GM12878 (cell line): ENCODE measurements around the gene CAMKMT. TPM values are rescaled to one million over a fixed set of nuclear protein-coding genes. Genes with fewer than 3 reads are reported as not detected.

Source experiments
- ATAC-seq: fragments of 200-7000 bp; cut with Tn5 transposase; 3 replicates; pipeline ENCODE4 v1.9.1; 2020; ENCODE audit warnings: mild to moderate bottlenecking, moderate library complexity
- BruUV-seq: library from RNA; stranded (reverse); fragments of 400-500 nt; replicated peaks from 2 replicates; lab custom pipeline; 2021; lab: Mats Ljungman, UMichigan
- CTCF ChIA-PET: fragments of 300-600 bp; sonication (Branson Sonifier 250); formaldehyde crosslinking; extraction: SDS; loops from one replicate; lab custom pipeline; 2021; ENCODE audit warnings: inconsistent platforms; lab: Yijun Ruan, JAX
- POLR2A ChIA-PET: fragments of 350-600 bp; formaldehyde crosslinking; extraction: SDS; loops from one replicate; lab custom pipeline; 2021; ENCODE audit warnings: inconsistent platforms; lab: Charles Lee
- RAD21 ChIA-PET: fragments of 300-600 bp; sonication (Branson Sonifier 250); formaldehyde crosslinking; loops from one replicate; lab custom pipeline; 2023; ENCODE audit warnings: antibody characterized with exemption; ENCODE audit not compliant: unreplicated experiment; lab: Charles Lee
- SMC1A ChIA-PET: fragments of 300-600 bp; sonication (Branson Sonifier 250); formaldehyde crosslinking; loops from one replicate; lab custom pipeline; 2023; ENCODE audit not compliant: unreplicated experiment, uncharacterized antibody; lab: Charles Lee
- DNase-seq: peaks from one replicate; pipeline ENCODE4 v3.0.0-alpha.2; 2011; ENCODE audit warnings: low read depth, low spot score
- FAIRE-seq: peaks from 3 replicates; lab custom pipeline; 2011; peaks lifted over from hg19 to GRCh38; lab: Jason Lieb, UNC
- H2AFZ ChIP-seq: 2 replicates; pipeline ENCODE4 v1.6.0; 2011; ENCODE audit warnings: low read depth, low read length, control low read depth; ENCODE audit not compliant: control insufficient read depth
- H3K27ac ChIP-seq: 2 replicates; pipeline ENCODE4 v1.5.1; 2011; ENCODE audit warnings: control low read depth; ENCODE audit not compliant: control insufficient read depth, insufficient read depth
- H3K27me3 ChIP-seq, 2 experiments: replicated peaks in 1 of 2; 2 replicates each; pipeline versions ENCODE4 v1.6.0 to v1.6.1; 2011; ENCODE audit warnings: low read length in 1 of 2; ENCODE audit not compliant: control insufficient read depth in 2 of 2, insufficient read depth in 2 of 2
- H3K36me3 ChIP-seq, 2 experiments: 2 replicates each; pipeline ENCODE4 v1.5.1; 2011; ENCODE audit warnings: low read length in 1 of 2; ENCODE audit not compliant: control insufficient read depth in 2 of 2, insufficient read depth in 2 of 2
- H3K4me1 ChIP-seq: 2 replicates; pipeline ENCODE4 v1.6.1; 2011; ENCODE audit warnings: mild to moderate bottlenecking, low read length, moderate library complexity, mixed read lengths; ENCODE audit not compliant: control insufficient read depth, insufficient read depth
- H3K4me2 ChIP-seq: 2 replicates; pipeline ENCODE4 v1.6.0; 2011; ENCODE audit warnings: control low read depth; ENCODE audit not compliant: control insufficient read depth, insufficient read depth
- H3K4me3 ChIP-seq: fragments of 200-600 bp; sonication (generic); 2 replicates; pipeline ENCODE4 v1.5.1; 2016
- H3K79me2 ChIP-seq: 2 replicates; pipeline ENCODE4 v1.6.0; 2011; ENCODE audit warnings: low read length; ENCODE audit not compliant: control insufficient read depth, insufficient read depth
- H3K9ac ChIP-seq: 2 replicates; pipeline ENCODE4 v1.8.0; 2011; ENCODE audit warnings: low read length, control low read depth, mixed read lengths; ENCODE audit not compliant: control insufficient read depth, insufficient read depth
- H3K9me3 ChIP-seq: replicated peaks from 3 replicates; pipeline ENCODE4 v1.5.1; 2011; ENCODE audit warnings: mild to moderate bottlenecking, low read length; ENCODE audit not compliant: control insufficient read depth, insufficient read depth
- H4K20me1 ChIP-seq: 2 replicates; pipeline ENCODE4 v1.6.0; 2011; ENCODE audit not compliant: control insufficient read depth, insufficient read depth
- CHD1 ChIP-seq: IDR thresholded peaks from 2 replicates; pipeline ENCODE4 v1.6.1; 2012; ENCODE audit warnings: low read depth, low read length, improper control_type of control experiment
- CTCF ChIP-seq, 3 experiments: IDR thresholded peaks in 2 of 3; conservative IDR thresholded peaks in 1 of 3; 2 replicates each; pipeline ENCODE4 v1.5.1; 2011; ENCODE audit warnings: low read depth in 3 of 3, low read length in 3 of 3, mild to moderate bottlenecking in 3 of 3, control low read depth in 2 of 3, moderate library complexity in 2 of 3, inconsistent platforms in 1 of 3, mixed read lengths in 1 of 3; ENCODE audit not compliant: control insufficient read depth in 2 of 3, insufficient read depth in 1 of 3; ENCODE audit errors: extremely low read depth in 1 of 3
- NFXL1 ChIP-seq: fragments of 450-650 bp; IDR thresholded peaks from 2 replicates; pipeline ENCODE4 v1.6.1; 2017; ENCODE audit warnings: antibody characterized with exemption, mild to moderate bottlenecking, borderline replicate concordance
- RAD21 ChIP-seq: IDR thresholded peaks from 2 replicates; pipeline ENCODE4 v1.6.1; 2011; ENCODE audit warnings: mild to moderate bottlenecking, low read depth, low read length, moderate library complexity; ENCODE audit not compliant: insufficient read depth
- SMC3 ChIP-seq: IDR thresholded peaks from 2 replicates; pipeline ENCODE4 v1.6.1; 2011; ENCODE audit warnings: low read length, improper control_type of control experiment, borderline replicate concordance
- SRF ChIP-seq, 2 experiments: IDR thresholded peaks; 2 replicates each; pipeline ENCODE4 v1.6.1; 2011; ENCODE audit warnings: low read depth in 2 of 2, low read length in 2 of 2, mild to moderate bottlenecking in 1 of 2, moderate library complexity in 1 of 2
- ZNF384 ChIP-seq: IDR thresholded peaks from 2 replicates; pipeline ENCODE4 v1.6.1; 2012; ENCODE audit warnings: low read depth, mild to moderate bottlenecking, low read length, improper control_type of control experiment, borderline replicate concordance
- WGBS: methylation state at CpG from one replicate; pipeline ENCODE4 v1.1.6; 2016; ENCODE audit warnings: low lambda C conversion rate; ENCODE audit not compliant: insufficient replicate concordance, insufficient coverage; ENCODE audit errors: missing lambda C conversion rate; 5-methylcytosine and 5-hydroxymethylcytosine counted together
- in situ Hi-C: fragments of 300-500 bp; cut with MboI; formaldehyde crosslinking; loops from 9 replicates; pipeline ENCODE4 v1.14.3; 2018; ENCODE audit warnings: mixed read lengths
- intact Hi-C: fragments of 100-400 bp; cut with micrococcal nuclease; formaldehyde crosslinking; loops from one replicate; pipeline ENCODE4 v1.14.2; 2022; ENCODE audit not compliant: unreplicated experiment
- polyA plus RNA-seq, 11 experiments: library from polyadenylated mRNA; depleted of rRNA in 4 of 11; unstranded in 6 of 11; stranded (reverse) in 5 of 11; fragments of >200 nt; fragmentation: Nextera tagmentation in 4 of 11; fragmentation: Illumina TruSeq in 1 of 11; extraction: Ambion mirVana in 4 of 11; extraction: Trizol in 1 of 11; gene quantifications; 1 replicate in 1 of 11; 2 replicates in 10 of 11; pipeline versions ENCODE4 v1.2.1 to v1.2.3, GENCODE V29; 2011 to 2016; ENCODE audit warnings: inconsistent platforms in 2 of 11, missing spikeins in 2 of 11, low read depth in 1 of 11
- total RNA-seq, 4 experiments: library from RNA; depleted of rRNA in 3 of 4; stranded (reverse); fragments of >200 nt in 3 of 4; fragmentation: Illumina TruSeq in 1 of 4; extraction: Trizol in 1 of 4; gene quantifications; 2 replicates each; pipeline versions ENCODE4 v1.2.1 to v1.2.3, GENCODE V29; 2013 to 2021

The CAMKMT gene
- total and polyA plus RNA-seq, 10 of the 15 experiments (the other 5 are each of a cell fraction or from before 2014, with no cell fraction given), result 2.7 to 16.0 (median 11.8) TPM

GRCh38 chr2:44668336-44668735 lies 306.6 kb downstream of the CAMKMT start:
- TF ChIP-seq CHD1, result no peak
- no peak for TF ChIP-seq SRF (IDR thresholded peaks at IDR 0.05; ENCODE audit: low read depth in 2 of 2, low read length in 2 of 2)
- TF ChIP-seq ZNF384, result no peak
- TF ChIP-seq NFXL1, result no peak
- TF ChIP-seq RAD21, result peak; percentile 64
- peak; percentile 70; the same call in 1 of the 2 replicates for TF ChIP-seq SMC3
- peak; percentile 38 to 55 (median 47); a peak in 5 of 6 replicates for TF ChIP-seq CTCF (IDR thresholded peaks at IDR 0.05 in 2 of 3, conservative IDR thresholded peaks at IDR 0.05 in 1 of 3; ENCODE audit: control insufficient read depth in 2 of 3, extremely low read depth in 1 of 3, insufficient read depth in 1 of 3, low read depth in 3 of 3, low read length in 3 of 3)
- TF ChIP-seq, all 136 proteins: peak for 3
- in situ Hi-C loops, result no loop called here
- FAIRE-seq (peak; percentile 94), ATAC-seq (peak; percentile 73), DNase-seq (no peak)
- no peaks in the 10 kb centered on the region for H3K36me3 ChIP-seq
- RAD21 ChIA-PET, result interaction anchor here (0.8 to 5.5 kb wide), 13 partner anchors 9 to 624 kb away, joined by 3 to 62 read pairs (median 4); no protein-coding TSS in a partner anchor
- no peak overlapping the region for H3K9ac ChIP-seq
- no peaks in the 10 kb centered on the region for H4K20me1 ChIP-seq
- H3K27me3 ChIP-seq, result no peaks in the 10 kb centered on the region
- H3K4me1 ChIP-seq, result no peaks in the 10 kb centered on the region
- intact Hi-C loops, result loop anchor here (1.0 to 2.0 kb wide), 2 partner anchors 108 to 189 kb away; no protein-coding TSS in a partner anchor
- no peak overlapping the region for H3K4me2 ChIP-seq
- 31% methylated on average over 5 of the region's 5 CpGs for WGBS
- POLR2A ChIA-PET, result interaction anchor here (1.2 kb wide), 1 partner anchor 90 kb away, joined by 4 read pairs; no protein-coding TSS in a partner anchor
- no peak overlapping the region for H2AFZ ChIP-seq
- BruUV-seq, result no TSS peak
- H3K9me3 ChIP-seq, result no peaks in the 10 kb centered on the region
- no peak overlapping the region for H3K4me3 ChIP-seq
- CTCF ChIA-PET, result interaction anchor here (0.6 to 11.4 kb wide), 48 partner anchors 9 to 304 kb away, joined by 3 to 156 read pairs (median 4); no protein-coding TSS in a partner anchor
- SMC1A ChIA-PET, result interaction anchor here (0.6 to 8.6 kb wide), 33 partner anchors 10 to 290 kb away, joined by 3 to 102 read pairs (median 4); no protein-coding TSS in a partner anchor
- no peaks in the 10 kb centered on the region for H3K79me2 ChIP-seq
- H3K27ac ChIP-seq, result no peak overlapping the region
